Nephron progenitor cell (in vitro differentiated cells): ENCODE data around the gene SAFB.

ENCODE experiments used
- DNase-seq: peaks from one replicate; pipeline ENCODE4 v3.0.0; 2021
- H3K27ac Mint-ChIP-seq: 2 replicates; pipeline ENCODE4 v1.8.0; 2021; ENCODE audit warnings: mild to moderate bottlenecking, moderate library complexity, mixed read lengths
- H3K27me3 Mint-ChIP-seq: 2 replicates; pipeline ENCODE4 v1.8.0; 2021; ENCODE audit warnings: mild to moderate bottlenecking, low read depth, mixed read lengths; ENCODE audit not compliant: poor library complexity
- H3K36me3 Mint-ChIP-seq: 2 replicates; pipeline ENCODE4 v1.8.0; 2021; ENCODE audit warnings: low read depth, mixed read lengths
- H3K4me1 Mint-ChIP-seq: 2 replicates; pipeline ENCODE4 v1.8.0; 2021; ENCODE audit warnings: mixed read lengths
- H3K4me3 Mint-ChIP-seq: 2 replicates; pipeline ENCODE4 v1.8.0; 2021; ENCODE audit warnings: mild to moderate bottlenecking, moderate library complexity, mixed read lengths
- H3K9me3 Mint-ChIP-seq: 2 replicates; pipeline ENCODE4 v1.8.0; 2021; ENCODE audit warnings: mild to moderate bottlenecking, moderate library complexity, mixed read lengths
- TF ChIP-seq, protein P1 (sequence below): fragments of 200-600 bp; sonication (generic); IDR thresholded peaks from 2 replicates; pipeline ENCODE4 v1.5.0; 2021; ENCODE audit warnings: antibody characterized with exemption

The SAFB gene

DNA sequence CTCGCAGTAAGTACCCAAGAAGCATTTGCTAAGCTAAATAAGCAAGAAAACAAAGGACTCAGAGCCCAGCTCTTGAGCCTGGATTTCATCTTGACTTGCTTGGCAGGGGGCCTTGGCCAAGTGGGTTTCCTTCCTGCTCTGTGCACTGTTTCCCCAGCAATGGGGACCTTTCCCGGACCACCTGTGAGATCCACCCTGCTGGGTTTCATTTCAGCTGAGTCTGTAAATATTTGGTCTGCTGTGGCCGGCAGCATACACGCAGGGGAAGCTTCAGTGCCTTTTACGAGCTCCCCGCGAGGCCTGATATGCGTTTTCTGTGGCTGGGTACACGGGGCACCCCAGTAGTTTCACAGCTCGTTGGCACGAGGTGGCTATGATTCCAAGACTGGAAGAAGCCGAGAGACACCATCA, 42.7 kb upstream of the SAFB start:
- H3K36me3 Mint-ChIP-seq = peaks cover 7% of the 10 kb centered on the region
- DNase-seq = no peak
- no peak overlapping the region for H3K27ac Mint-ChIP-seq
- TF ChIP-seq, protein P1, sequence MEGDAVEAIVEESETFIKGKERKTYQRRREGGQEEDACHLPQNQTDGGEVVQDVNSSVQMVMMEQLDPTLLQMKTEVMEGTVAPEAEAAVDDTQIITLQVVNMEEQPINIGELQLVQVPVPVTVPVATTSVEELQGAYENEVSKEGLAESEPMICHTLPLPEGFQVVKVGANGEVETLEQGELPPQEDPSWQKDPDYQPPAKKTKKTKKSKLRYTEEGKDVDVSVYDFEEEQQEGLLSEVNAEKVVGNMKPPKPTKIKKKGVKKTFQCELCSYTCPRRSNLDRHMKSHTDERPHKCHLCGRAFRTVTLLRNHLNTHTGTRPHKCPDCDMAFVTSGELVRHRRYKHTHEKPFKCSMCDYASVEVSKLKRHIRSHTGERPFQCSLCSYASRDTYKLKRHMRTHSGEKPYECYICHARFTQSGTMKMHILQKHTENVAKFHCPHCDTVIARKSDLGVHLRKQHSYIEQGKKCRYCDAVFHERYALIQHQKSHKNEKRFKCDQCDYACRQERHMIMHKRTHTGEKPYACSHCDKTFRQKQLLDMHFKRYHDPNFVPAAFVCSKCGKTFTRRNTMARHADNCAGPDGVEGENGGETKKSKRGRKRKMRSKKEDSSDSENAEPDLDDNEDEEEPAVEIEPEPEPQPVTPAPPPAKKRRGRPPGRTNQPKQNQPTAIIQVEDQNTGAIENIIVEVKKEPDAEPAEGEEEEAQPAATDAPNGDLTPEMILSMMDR = no peak
- H3K4me1 Mint-ChIP-seq = peaks cover 19% of the 10 kb centered on the region
- peaks cover 6% of the 10 kb centered on the region for H3K27me3 Mint-ChIP-seq
- no peaks in the 10 kb centered on the region for H3K9me3 Mint-ChIP-seq
- H3K4me3 Mint-ChIP-seq = no peak overlapping the region

DNA sequence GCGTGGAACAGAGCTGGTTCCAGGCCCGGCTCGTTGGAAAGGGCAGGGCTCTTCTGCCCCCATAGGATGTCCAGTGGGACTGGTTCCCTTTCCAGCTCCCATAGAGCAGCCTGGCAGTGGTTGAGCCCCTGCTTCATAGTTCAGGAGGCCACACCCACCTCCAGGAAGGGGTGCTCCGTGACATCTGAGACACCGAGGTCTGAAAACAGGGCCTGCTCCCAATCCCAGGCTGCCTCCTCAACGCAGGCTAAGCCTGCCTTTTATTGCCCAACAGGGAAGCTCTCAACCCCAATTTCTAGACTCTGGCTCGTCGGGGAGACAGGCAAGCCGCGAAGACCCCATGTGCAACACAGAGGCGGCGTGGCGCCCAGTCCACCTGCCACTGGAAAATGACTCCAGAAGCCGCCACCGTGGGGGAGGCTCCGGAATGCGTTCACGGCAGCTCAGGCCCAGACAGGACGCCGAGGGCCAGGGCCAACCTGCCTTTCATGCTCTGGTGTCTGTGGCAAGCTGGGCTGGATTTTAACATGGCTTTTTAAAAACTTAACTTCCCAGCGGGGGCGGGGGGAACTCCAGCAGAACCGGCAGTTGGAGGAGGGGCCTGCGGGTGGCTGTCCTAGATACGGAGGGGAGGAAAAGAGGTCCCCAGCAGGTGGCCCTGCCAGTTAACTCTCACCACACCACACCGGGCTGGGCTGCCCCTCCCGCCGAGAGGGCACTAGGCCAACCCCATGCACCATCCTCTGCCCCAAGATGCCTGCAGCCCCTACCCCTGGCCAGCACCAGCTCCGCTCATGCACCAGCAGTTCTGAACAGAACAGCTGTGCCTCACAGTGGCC, 37.2 kb upstream of the SAFB start:
- Mint-ChIP-seq H3K4me3 (peak overlapping the region; percentile 67), H3K9me3 (no peaks in the 10 kb centered on the region), H3K27me3 (no peaks in the 10 kb centered on the region), H3K36me3 (peaks cover 27% of the 10 kb centered on the region), H3K27ac (peak overlapping the region; percentile 82), H3K4me1 (peaks cover 31% of the 10 kb centered on the region)
- TF ChIP-seq, protein P1 = no peak
- DNase-seq = peak; percentile 50

DNA sequence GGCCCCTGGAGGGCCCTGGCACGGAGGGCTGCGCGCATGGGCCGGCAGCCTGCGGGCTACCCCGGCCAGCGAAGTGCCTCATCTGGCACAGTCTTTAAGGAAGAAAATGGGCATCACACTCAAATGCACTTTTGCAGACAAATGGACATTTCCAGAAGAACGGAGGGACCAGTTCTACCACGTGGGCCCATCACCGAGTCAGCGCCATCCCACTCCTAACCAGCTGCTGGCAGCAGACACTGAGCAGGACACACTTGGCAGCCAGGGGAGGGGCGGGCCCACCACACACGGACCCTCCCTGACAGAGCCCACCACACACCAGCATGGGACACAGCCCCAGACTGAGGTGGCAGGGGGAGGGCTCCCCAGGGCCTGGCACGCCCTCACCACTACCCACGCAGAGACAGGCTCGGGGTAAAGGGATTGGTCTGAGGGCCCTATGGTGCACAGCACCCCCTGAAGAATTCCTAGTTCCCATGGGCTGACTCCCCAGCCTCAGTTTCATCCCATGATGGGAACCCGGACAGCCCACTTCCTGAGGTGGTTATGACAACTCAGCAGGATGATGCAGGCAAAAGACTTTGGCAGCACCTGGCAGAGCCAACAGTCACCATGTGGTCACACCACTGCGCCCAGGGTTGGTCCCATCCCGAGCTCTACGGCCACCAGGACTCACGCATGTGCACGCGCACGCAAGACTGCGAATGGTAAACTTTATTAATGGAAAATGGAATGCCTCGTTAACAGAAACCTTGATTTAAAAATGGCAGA, 36.4 kb upstream of the SAFB start:
- no peak overlapping the region for H3K4me3 Mint-ChIP-seq
- DNase-seq = no peak
- peaks cover 28% of the 10 kb centered on the region for H3K36me3 Mint-ChIP-seq
- H3K27me3 Mint-ChIP-seq = no peaks in the 10 kb centered on the region
- TF ChIP-seq, protein P1 = no peak
- no peaks in the 10 kb centered on the region for H3K9me3 Mint-ChIP-seq
- peaks cover 31% of the 10 kb centered on the region for H3K4me1 Mint-ChIP-seq
- peak overlapping the region; percentile 51 for H3K27ac Mint-ChIP-seq

DNA sequence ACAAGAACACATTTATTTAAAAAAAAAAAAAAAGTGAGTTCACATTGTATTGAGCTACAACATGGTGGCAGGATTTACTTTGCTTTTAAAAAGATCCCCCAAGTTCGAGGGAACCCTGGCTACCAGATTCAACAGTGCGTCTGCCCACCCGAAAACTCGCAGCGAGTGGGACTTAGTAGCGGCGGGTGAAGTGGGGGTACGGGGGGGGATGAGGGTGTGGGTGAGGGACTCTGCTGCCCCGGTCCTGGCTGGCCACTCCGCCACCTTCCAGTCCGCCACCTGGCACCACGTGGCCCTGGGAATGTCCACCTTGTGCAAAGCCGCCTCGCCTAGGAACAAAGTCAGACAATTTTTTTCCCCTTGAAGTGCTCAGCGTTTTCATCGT, 35.8 kb upstream of the SAFB start:
- Mint-ChIP-seq H3K27me3 (no peaks in the 10 kb centered on the region), H3K4me1 (peaks cover 26% of the 10 kb centered on the region), H3K36me3 (peaks cover 34% of the 10 kb centered on the region), H3K9me3 (no peaks in the 10 kb centered on the region), H3K27ac (no peak overlapping the region), H3K4me3 (no peak overlapping the region)
- DNase-seq = no peak
- TF ChIP-seq, protein P1 = no peak

DNA sequence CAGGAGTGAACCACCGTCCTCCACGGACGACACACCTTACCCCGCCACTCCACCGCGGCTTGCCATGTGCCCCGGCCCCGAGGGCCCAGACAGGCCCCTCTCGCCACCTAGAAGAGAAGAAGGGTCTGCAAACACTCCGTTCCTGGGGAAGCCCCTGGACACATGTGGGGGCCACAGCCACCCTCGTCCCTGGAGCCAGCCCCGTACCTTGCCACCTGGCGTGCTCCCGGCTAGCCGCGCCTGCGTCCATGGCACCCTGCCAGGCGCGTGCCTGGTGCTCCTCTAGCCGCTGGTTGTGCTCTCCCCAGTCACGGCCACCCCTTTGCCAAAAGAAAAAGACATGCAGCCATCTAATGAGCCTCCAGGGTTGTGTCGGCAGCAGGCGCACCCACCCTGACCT, 35.2 kb upstream of the SAFB start:
- H3K36me3 Mint-ChIP-seq = peaks cover 40% of the 10 kb centered on the region

More for the DNA sequence above, 35.2 kb upstream of the SAFB start:
- Mint-ChIP-seq H3K9me3 (no peaks in the 10 kb centered on the region), H3K4me1 (peaks cover 21% of the 10 kb centered on the region), H3K4me3 (no peak overlapping the region), H3K27ac (no peak overlapping the region), H3K27me3 (no peaks in the 10 kb centered on the region)
- DNase-seq = no peak
- TF ChIP-seq, protein P1 = no peak
